Stimulated activated CD8-positive, alpha-beta memory T cell treated with anti-CD3 and anti-CD28 coated beads, Interleukin-15, amount 100 ng/mL, for 24 hours (primary cell): ENCODE measurements around the gene PGAP1.

Experiments
- DNase-seq: peaks from one replicate; pipeline ENCODE4 v3.0.0-alpha.2; 2020; ENCODE audit warnings: low read depth

PGAP1 gene

DNA sequence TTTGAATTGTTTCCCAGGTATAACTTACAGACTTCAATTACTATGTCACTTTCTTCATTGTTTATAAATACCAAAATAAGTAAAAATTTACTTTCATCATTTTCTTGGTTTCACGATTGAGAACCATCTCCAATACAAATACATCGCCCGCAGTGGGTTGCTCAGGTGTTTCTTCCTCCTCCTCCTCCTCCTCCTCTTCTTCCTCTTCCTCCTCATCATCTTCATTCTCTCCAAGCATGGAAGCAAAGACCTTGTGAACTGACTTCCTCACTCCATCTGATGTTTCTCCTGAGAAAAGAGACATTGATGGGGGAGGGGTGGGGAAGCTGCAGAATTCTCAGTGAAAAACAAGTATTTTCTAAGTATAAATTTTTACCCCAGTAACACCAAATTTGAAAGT lies 133.6 kb downstream of the PGAP1 start:
- no peak for DNase-seq

DNA sequence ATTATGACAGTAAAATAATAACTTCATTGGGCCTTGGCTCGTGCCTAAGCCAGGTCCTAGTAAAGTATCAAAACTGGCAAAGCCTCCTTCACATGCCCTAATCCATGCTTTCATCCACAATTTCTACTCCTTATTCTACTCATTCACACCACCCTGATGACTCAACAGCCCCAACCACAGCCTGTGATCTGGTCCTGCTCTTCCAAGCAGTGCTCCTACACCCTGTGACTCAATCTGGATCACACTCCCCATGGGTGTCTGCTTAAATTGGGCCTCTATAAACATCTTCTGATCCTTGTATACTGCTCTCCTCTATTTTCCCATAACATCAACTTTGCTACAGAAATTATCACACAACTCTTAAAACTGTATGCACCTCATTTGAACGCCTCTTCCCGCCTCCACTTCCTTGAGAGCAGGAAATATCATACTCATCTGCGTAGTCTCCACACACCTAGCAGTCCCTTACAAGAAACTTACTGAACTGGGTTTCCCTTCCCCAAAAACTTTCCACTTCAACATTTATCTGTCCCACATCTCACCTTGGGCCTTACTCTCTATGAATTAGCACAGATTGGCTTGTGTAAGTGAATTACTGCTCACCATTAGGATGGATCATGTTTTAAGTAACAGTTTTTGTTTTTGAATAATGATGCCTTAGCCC lies 142.9 kb downstream of the PGAP1 start:
- DNase-seq, result no peak
